ENCODE measurements around the gene KYAT1. TPM values are rescaled to one million over a fixed set of nuclear protein-coding genes. Genes with fewer than 3 reads are reported as not detected.
A peak's percentile ranks its signal among the peaks of the same experiment; 100 is the strongest.

The KYAT1 gene
- total and polyA plus RNA-seq, 2 donors from 2014 or later: 5.1 to 17.0 TPM

GRCh38 chr9:128911529-128912035, 29.8 kb upstream of the KYAT1 start:
- Histone ChIP-seq H3K9me3 (ENCODE audit: control insufficient read depth in 2 of 3, insufficient read depth in 1 of 3, low read length in 3 of 3) (no peaks in the 10 kb centered on the region), H3K27me3 (ENCODE audit: control insufficient read depth, insufficient read depth, low read length) (no peaks in the 10 kb centered on the region), H3K9ac (ENCODE audit: low read length in 3 of 3) (no peak overlapping the region), H3K27ac (ENCODE audit: low read depth in 2 of 2, low read length in 2 of 2) (peak overlapping the region; percentile 18 to 61), H3K4me3 (ENCODE audit: low read length in 3 of 3) (no peak overlapping the region), H3K4me1 (ENCODE audit: control insufficient read depth in 2 of 3, insufficient read depth in 2 of 3, low read depth in 1 of 3, low read length in 3 of 3) (peaks cover 0 to 33% (median 6%) of the 10 kb centered on the region in 3 donors), H3K36me3 (ENCODE audit: control insufficient read depth in 2 of 3, insufficient read depth in 3 of 3, low read length in 3 of 3) (peaks cover 3 to 35% (median 23%) of the 10 kb centered on the region in 3 donors)
- TF ChIP-seq CTCF (IDR thresholded peaks at IDR 0.05; ENCODE audit: borderline replicate concordance, extremely low read depth, insufficient read depth): no peak
- FAIRE-seq (no peak), DNase-seq (peak in 2 of 5 donors; percentile 52 to 88)
- intact Hi-C loops (cut with DNase I): no loop called here

GRCh38 chr9:128910906-128911305, 29.2 kb upstream of the KYAT1 start:
- no peak for TF ChIP-seq CTCF (IDR thresholded peaks at IDR 0.05; ENCODE audit: borderline replicate concordance, extremely low read depth, insufficient read depth)
- no peak for FAIRE-seq
- no peak for DNase-seq
- H3K27ac ChIP-seq (ENCODE audit: low read depth in 2 of 2, low read length in 2 of 2): no peak overlapping the region
- H3K9ac ChIP-seq (ENCODE audit: low read length in 3 of 3): no peak overlapping the region
- H3K4me1 ChIP-seq (ENCODE audit: control insufficient read depth in 2 of 3, insufficient read depth in 2 of 3, low read depth in 1 of 3, low read length in 3 of 3): peaks cover 0 to 27% (median 0%) of the 10 kb centered on the region in 3 donors
- no peak overlapping the region for H3K4me3 ChIP-seq (ENCODE audit: low read length in 3 of 3)
- H3K27me3 ChIP-seq (ENCODE audit: control insufficient read depth, insufficient read depth, low read length): no peaks in the 10 kb centered on the region
- peaks cover 3 to 31% (median 23%) of the 10 kb centered on the region in 3 donors for H3K36me3 ChIP-seq (ENCODE audit: control insufficient read depth in 2 of 3, insufficient read depth in 3 of 3, low read length in 3 of 3)
- H3K9me3 ChIP-seq (ENCODE audit: control insufficient read depth in 2 of 3, insufficient read depth in 1 of 3, low read length in 3 of 3): no peaks in the 10 kb centered on the region
- intact Hi-C loops (cut with DNase I): no loop called here

GRCh38 chr9:128909859-128910258, 28.1 kb upstream of the KYAT1 start:
- Histone ChIP-seq H3K27ac (ENCODE audit: low read depth in 2 of 2, low read length in 2 of 2) (no peak overlapping the region), H3K9ac (ENCODE audit: low read length in 3 of 3) (no peak overlapping the region), H3K27me3 (ENCODE audit: control insufficient read depth, insufficient read depth, low read length) (no peaks in the 10 kb centered on the region), H3K9me3 (ENCODE audit: control insufficient read depth in 2 of 3, insufficient read depth in 1 of 3, low read length in 3 of 3) (no peaks in the 10 kb centered on the region), H3K4me1 (ENCODE audit: control insufficient read depth in 2 of 3, insufficient read depth in 2 of 3, low read depth in 1 of 3, low read length in 3 of 3) (peaks cover 0 to 23% (median 0%) of the 10 kb centered on the region in 3 donors), H3K4me3 (ENCODE audit: low read length in 3 of 3) (no peak overlapping the region), H3K36me3 (ENCODE audit: control insufficient read depth in 2 of 3, insufficient read depth in 3 of 3, low read length in 3 of 3) (peaks cover 3 to 31% (median 23%) of the 10 kb centered on the region in 3 donors)
- no peak for TF ChIP-seq CTCF (IDR thresholded peaks at IDR 0.05; ENCODE audit: borderline replicate concordance, extremely low read depth, insufficient read depth)
- no peak for FAIRE-seq
- intact Hi-C loops (cut with DNase I): no loop called here
- no peak for DNase-seq

- no peak overlapping the region for H3K4me3 ChIP-seq (ENCODE audit: low read length in 3 of 3)
- H3K9ac ChIP-seq (ENCODE audit: low read length in 3 of 3): no peak overlapping the region
- TF ChIP-seq CTCF (IDR thresholded peaks at IDR 0.05; ENCODE audit: borderline replicate concordance, extremely low read depth, insufficient read depth): no peak
- H3K27me3 ChIP-seq (ENCODE audit: control insufficient read depth, insufficient read depth, low read length): no peaks in the 10 kb centered on the region
- DNase-seq (peak in 1 of 5 donors; percentile 67), FAIRE-seq (no peak)
- peaks cover 3 to 31% (median 23%) of the 10 kb centered on the region in 3 donors for H3K36me3 ChIP-seq (ENCODE audit: control insufficient read depth in 2 of 3, insufficient read depth in 3 of 3, low read length in 3 of 3)
- peaks cover 0 to 17% (median 0%) of the 10 kb centered on the region in 3 donors for H3K4me1 ChIP-seq (ENCODE audit: control insufficient read depth in 2 of 3, insufficient read depth in 2 of 3, low read depth in 1 of 3, low read length in 3 of 3)
- no peak overlapping the region for H3K27ac ChIP-seq (ENCODE audit: low read depth in 2 of 2, low read length in 2 of 2)
- H3K9me3 ChIP-seq (ENCODE audit: control insufficient read depth in 2 of 3, insufficient read depth in 1 of 3, low read length in 3 of 3): no peaks in the 10 kb centered on the region
- intact Hi-C loops (cut with DNase I): no loop called here
Observed at GRCh38 chr9:128908372-128908771, 26.6 kb upstream of the KYAT1 start.
